Astrocyte of the cerebellum (primary cell): ENCODE results near the gene LCK.
"Not testable (repeated sequence)": the region's sequence is repeated elsewhere in the genome, so short reads cannot be mapped to it uniquely, and the experiment has no call there.

ENCODE experiments used
- DNase-seq: peaks from one replicate; pipeline ENCODE4 v3.0.0-alpha.2; 2011; ENCODE audit warnings: low read depth
- H3K4me3 ChIP-seq: 2 replicates; pipeline ENCODE4 v1.5.1; 2011; ENCODE audit warnings: mild to moderate bottlenecking, low read depth, low read length, moderate library complexity
- CTCF ChIP-seq: IDR thresholded peaks from 2 replicates; pipeline ENCODE4 v1.5.1; 2012; ENCODE audit warnings: low read length, low read depth, moderate library complexity, mild to moderate bottlenecking; ENCODE audit errors: missing control alignments
- in situ Hi-C: cut with HindIII; loops from 2 replicates; pipeline ENCODE4 v1.10.0; 2017; ENCODE audit warnings: low sequenced_read_pairs

Gene LCK

GRCh38 chr1:32257227-32257508, 6.1 kb downstream of the LCK start:
- in situ Hi-C loops, result no loop called here
- no peak for DNase-seq
- TF ChIP-seq CTCF, result no peak
- H3K4me3 ChIP-seq, result no peak overlapping the region

GRCh38 chr1:32263236-32263593, 12.2 kb downstream of the LCK start:
- in situ Hi-C loops, H3K4me3 ChIP-seq, DNase-seq: not testable (repeated sequence)

GRCh38 chr1:32263744-32264143, 12.7 kb downstream of the LCK start:
- in situ Hi-C loops, result no loop called here
- no peak for TF ChIP-seq CTCF
- H3K4me3 ChIP-seq, result no peak overlapping the region
- no peak for DNase-seq

- no peak overlapping the region for H3K4me3 ChIP-seq
- no peak for DNase-seq
- no peak for TF ChIP-seq CTCF
- in situ Hi-C loops, result no loop called here
Measured at GRCh38 chr1:32265846-32266245, 14.8 kb downstream of the LCK start.

GRCh38 chr1:32266921-32267591, 16.0 kb downstream of the LCK start:
- in situ Hi-C loops, result no loop called here
- TF ChIP-seq CTCF, result no peak
- DNase-seq, result no peak
- H3K4me3 ChIP-seq, result no peak overlapping the region

- in situ Hi-C loops, result no loop called here
- H3K4me3 ChIP-seq, result no peak overlapping the region
- no peak for DNase-seq
- no peak for TF ChIP-seq CTCF
Measured at GRCh38 chr1:32269744-32270143, 18.7 kb downstream of the LCK start.

- no peak overlapping the region for H3K4me3 ChIP-seq
- no peak for TF ChIP-seq CTCF
- in situ Hi-C loops, result no loop called here
- DNase-seq, result no peak
Measured at GRCh38 chr1:32272557-32273390, 21.7 kb downstream of the LCK start.
